NT2/D1 (cell line): ENCODE data around the gene PLEKHA6.
A peak's percentile ranks its signal among the peaks of the same experiment; 100 is the strongest.

Source experiments
- DNase-seq: peaks from one replicate; pipeline ENCODE4 v3.0.0-alpha.2; 2011; ENCODE audit warnings: low read depth, low spot score
- H3K27me3 ChIP-seq: 2 replicates; pipeline ENCODE4 v1.6.0; 2011; ENCODE audit warnings: mild to moderate bottlenecking; ENCODE audit not compliant: insufficient read length, insufficient read depth
- H3K36me3 ChIP-seq: 2 replicates; pipeline ENCODE4 v1.6.1; 2011; ENCODE audit warnings: mild to moderate bottlenecking, low read length, mixed read lengths; ENCODE audit not compliant: insufficient read depth, insufficient read length
- H3K4me1 ChIP-seq: 2 replicates; pipeline ENCODE4 v1.5.1; 2011; ENCODE audit not compliant: insufficient read depth, insufficient read length
- H3K4me3 ChIP-seq: 2 replicates; pipeline ENCODE4 v1.5.1; 2011; ENCODE audit warnings: low read depth; ENCODE audit not compliant: insufficient read length
- H3K9ac ChIP-seq: 2 replicates; pipeline ENCODE4 v1.6.0; 2011; ENCODE audit warnings: low read depth; ENCODE audit not compliant: insufficient read length
- H3K9me3 ChIP-seq: 2 replicates; pipeline ENCODE4 v1.5.1; 2011; ENCODE audit warnings: mild to moderate bottlenecking, low read length; ENCODE audit not compliant: insufficient read depth
- SUZ12 ChIP-seq: IDR thresholded peaks from 2 replicates; pipeline ENCODE4 v1.6.1; 2011; ENCODE audit not compliant: insufficient read length, insufficient read depth; ENCODE audit errors: extremely low read depth
- YY1 ChIP-seq: IDR thresholded peaks from 2 replicates; pipeline ENCODE4 v1.6.1; 2011; ENCODE audit not compliant: insufficient read length, insufficient read depth
- ZNF274 ChIP-seq: IDR thresholded peaks from 2 replicates; pipeline ENCODE4 v1.6.1; 2011; ENCODE audit warnings: mild to moderate bottlenecking, low read depth, low read length

PLEKHA6 gene

DNA sequence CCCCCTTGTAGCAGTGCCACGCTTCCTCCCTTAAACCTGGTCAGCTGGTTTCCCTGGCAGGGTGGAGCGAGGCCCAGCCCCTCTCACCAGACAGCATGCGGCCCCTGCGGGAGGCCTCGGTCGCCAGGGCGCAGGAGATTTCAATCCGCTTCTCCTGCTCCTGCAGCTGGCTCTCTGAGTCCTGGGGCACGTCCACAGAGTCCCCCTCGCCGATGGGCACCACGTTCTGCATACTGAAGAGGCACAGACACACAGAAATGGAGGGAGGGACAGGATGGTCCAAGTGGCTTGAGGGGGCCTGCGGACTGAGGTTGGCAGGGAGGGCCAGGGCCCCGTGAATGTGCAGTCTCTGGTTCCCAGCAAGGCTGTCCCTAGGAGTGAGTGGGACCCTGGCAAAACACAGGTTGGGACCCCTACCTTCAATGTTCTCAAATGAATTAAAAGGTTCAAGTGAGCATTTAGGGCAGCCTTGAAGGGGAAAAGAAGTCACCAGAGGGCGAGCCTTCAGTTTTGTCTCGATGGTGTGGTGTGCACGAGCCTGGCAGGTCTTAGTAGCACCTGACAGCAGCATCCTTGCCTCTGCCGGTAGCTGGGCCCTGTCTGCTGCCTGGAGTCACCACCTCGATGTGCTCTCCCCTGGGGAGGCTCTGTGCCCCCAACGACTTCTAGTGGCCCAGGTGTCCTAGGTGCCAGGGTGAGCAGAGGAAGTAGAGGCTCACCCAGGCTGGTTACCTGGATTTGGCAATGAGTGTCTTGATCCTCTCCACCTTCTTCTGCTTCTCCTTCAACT is 131.5 kb downstream of the PLEKHA6 start:
- Histone ChIP-seq H3K27me3 (no peaks in the 10 kb centered on the region), H3K9me3 (no peaks in the 10 kb centered on the region), H3K4me3 (no peak overlapping the region), H3K9ac (peak overlapping the region; percentile 3), H3K4me1 (no peaks in the 10 kb centered on the region), H3K36me3 (peaks cover 9% of the 10 kb centered on the region)
- DNase-seq, result no peak
- no peak for TF ChIP-seq ZNF274
- TF ChIP-seq YY1, result no peak
- no peak for TF ChIP-seq SUZ12

- Histone ChIP-seq H3K4me3 (no peak overlapping the region), H3K4me1 (no peaks in the 10 kb centered on the region), H3K27me3 (no peaks in the 10 kb centered on the region), H3K9me3 (no peaks in the 10 kb centered on the region), H3K36me3 (peaks cover 9% of the 10 kb centered on the region), H3K9ac (no peak overlapping the region)
- no peak for DNase-seq
- TF ChIP-seq YY1 (no peak), ZNF274 (no peak), SUZ12 (no peak)
Observed at GRCh38 chr1:204227351-204227750, 132.4 kb downstream of the PLEKHA6 start.

GRCh38 chr1:204225841-204226735 is 133.6 kb downstream of the PLEKHA6 start:
- H3K36me3 ChIP-seq, result peaks cover 9% of the 10 kb centered on the region
- H3K9me3 ChIP-seq, result no peaks in the 10 kb centered on the region
- H3K4me1 ChIP-seq, result peaks cover 2% of the 10 kb centered on the region
- DNase-seq, result no peak
- no peak overlapping the region for H3K9ac ChIP-seq
- no peaks in the 10 kb centered on the region for H3K27me3 ChIP-seq
- no peak overlapping the region for H3K4me3 ChIP-seq
- TF ChIP-seq YY1, result no peak
- no peak for TF ChIP-seq SUZ12

GRCh38 chr1:204224655-204225054 is 135.1 kb downstream of the PLEKHA6 start:
- no peak overlapping the region for H3K9ac ChIP-seq
- H3K4me1 ChIP-seq, result peaks cover 2% of the 10 kb centered on the region
- no peaks in the 10 kb centered on the region for H3K27me3 ChIP-seq
- DNase-seq, result no peak
- TF ChIP-seq YY1 (no peak), ZNF274 (no peak), SUZ12 (no peak)
- no peak overlapping the region for H3K4me3 ChIP-seq
- no peaks in the 10 kb centered on the region for H3K9me3 ChIP-seq
- peaks cover 9% of the 10 kb centered on the region for H3K36me3 ChIP-seq

DNA sequence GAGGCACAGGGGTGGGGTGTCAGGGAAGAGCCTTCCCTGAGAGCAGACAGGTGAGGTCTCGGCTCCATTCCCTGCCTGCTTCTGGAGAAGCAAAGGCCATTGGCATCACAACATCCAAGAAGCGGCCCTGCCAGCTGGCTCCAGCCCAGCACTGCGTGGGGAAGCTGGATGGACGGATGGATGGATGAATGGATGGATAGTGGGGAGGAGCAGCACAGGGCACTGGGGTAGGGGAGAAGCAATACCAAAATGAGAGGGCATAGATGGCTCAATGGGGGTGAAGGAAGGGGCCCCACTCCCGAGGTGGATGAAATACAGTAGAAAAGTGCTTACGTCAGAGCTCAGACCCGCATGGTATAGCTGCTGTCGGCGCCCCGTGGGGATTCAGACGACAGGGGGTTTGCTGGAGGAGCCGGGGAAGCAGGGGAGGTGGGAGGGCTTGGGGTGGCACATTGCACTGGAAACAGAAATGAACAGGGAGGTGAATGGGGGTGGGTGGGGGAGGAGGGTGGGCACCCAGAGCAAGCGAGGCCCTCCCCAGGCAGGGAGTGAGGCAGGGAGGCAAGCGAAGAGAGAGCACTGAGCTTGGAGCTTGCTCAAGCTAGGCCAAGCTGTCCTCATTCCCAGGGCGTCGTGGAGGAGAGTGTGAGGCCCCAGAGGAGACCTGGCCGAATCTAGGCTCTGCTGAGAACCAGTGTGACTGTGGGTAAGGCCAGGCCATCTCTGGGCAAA is 136.4 kb downstream of the PLEKHA6 start:
- no peak for TF ChIP-seq ZNF274
- TF ChIP-seq YY1, result no peak
- no peak for TF ChIP-seq SUZ12
- no peak overlapping the region for H3K4me3 ChIP-seq
- peaks cover under 1% of the 10 kb centered on the region for H3K36me3 ChIP-seq
- H3K27me3 ChIP-seq, result no peaks in the 10 kb centered on the region
- no peaks in the 10 kb centered on the region for H3K9me3 ChIP-seq
- H3K9ac ChIP-seq, result no peak overlapping the region
- peaks cover 2% of the 10 kb centered on the region for H3K4me1 ChIP-seq
- no peak for DNase-seq

GRCh38 chr1:204222764-204223055 is 137.0 kb downstream of the PLEKHA6 start:
- DNase-seq, result no peak
- TF ChIP-seq ZNF274 (no peak), SUZ12 (no peak), YY1 (no peak)
- H3K36me3 ChIP-seq, result no peaks in the 10 kb centered on the region
- H3K4me3 ChIP-seq, result no peak overlapping the region
- no peak overlapping the region for H3K9ac ChIP-seq
- H3K27me3 ChIP-seq, result no peaks in the 10 kb centered on the region
- no peaks in the 10 kb centered on the region for H3K9me3 ChIP-seq
- peaks cover 2% of the 10 kb centered on the region for H3K4me1 ChIP-seq
